ENCODE data around the gene GPR150. TPM values are rescaled to one million over a fixed set of nuclear protein-coding genes. Genes with fewer than 3 reads are reported as not detected.

The GPR150 gene
- total RNA-seq, 2 donors from 2014 or later: 0.39 to 0.74 TPM

DNA sequence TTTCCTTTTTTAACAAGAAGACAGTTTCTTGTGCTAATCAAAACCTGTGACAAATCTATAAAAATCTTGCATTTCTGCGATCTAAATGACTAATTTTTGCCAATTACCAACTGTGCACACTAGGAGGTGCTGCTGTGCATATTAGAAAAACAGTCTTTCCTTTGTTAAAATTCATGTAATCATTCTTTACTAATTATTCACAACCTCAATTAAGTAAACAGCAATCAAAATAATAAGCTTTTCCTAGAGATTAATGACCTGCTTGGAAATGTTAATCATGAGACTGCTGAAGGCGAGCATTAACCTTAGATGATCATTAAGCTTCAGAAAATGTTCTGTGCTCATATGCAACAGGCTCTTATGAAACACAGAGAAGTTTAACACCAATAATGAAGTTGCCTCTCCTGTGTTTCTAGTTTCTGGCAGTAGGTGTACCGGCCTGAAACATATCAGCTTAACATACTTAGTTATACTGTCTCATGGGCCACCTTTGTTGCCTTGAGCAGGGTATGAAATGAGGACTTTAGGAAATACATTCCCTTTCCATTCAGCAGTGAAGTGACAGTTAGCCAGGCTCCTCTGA is 44.4 kb downstream of the GPR150 start:
- DNase-seq (ENCODE audit: low spot score in 2 of 2) (peak in 1 of 2 donors; percentile 34), ATAC-seq (no peak)
- H3K27ac Mint-ChIP-seq: no peak overlapping the region
- no peaks in the 10 kb centered on the region for H3K36me3 Mint-ChIP-seq
- no peaks in the 10 kb centered on the region for H3K9me3 Mint-ChIP-seq

DNA sequence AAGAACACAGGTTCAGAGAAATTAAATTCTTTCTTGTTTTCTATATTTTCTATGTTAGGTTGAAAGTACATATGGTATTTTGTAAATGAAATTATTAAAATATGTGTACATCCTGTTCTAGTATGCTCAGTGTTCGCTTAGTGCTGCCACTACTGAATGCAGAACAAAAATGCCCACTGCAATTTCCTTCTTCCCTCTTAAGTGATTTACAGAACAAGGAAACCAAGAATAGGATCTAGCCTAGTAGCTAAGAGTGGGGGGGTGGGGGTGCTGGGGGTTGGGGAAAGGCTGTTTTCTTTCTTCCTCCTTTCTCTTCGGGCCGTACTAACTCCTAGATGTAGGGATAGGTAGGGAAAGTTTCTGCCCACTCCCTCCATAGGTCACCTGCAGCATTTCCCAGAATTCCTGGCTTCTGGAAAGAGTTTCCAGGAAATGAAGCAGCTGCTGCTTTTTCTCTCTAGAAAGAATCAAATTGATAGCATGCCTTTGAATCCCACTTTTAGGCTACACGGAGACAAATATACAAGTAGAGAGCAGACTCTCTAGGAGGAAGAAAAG is 47.3 kb downstream of the GPR150 start:
- Mint-ChIP-seq H3K36me3 (no peaks in the 10 kb centered on the region), H3K9me3 (no peaks in the 10 kb centered on the region), H3K27ac (no peak overlapping the region)
- no peak for ATAC-seq
- no peak for DNase-seq (ENCODE audit: low spot score in 2 of 2)

DNA sequence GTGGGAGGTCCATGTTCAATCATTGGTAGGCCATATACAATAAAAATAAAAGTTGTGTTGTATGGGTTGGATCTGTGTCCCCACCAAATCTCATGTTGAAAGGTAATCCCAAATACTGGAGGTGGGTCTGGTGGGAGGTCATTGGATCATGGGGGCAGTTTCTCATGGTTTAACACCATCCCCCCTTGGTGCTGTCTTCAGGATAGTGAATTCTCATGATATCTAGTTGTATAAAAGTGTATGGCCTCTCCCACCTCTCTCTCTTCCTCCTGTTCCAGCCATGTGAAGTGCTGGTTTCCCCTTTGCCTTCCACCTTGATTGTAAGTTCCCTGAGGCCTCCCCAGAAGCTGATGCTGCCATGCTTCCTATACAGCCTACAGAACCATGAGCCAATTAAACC is 47.8 kb downstream of the GPR150 start:
- no peaks in the 10 kb centered on the region for H3K9me3 Mint-ChIP-seq
- ATAC-seq (no peak), DNase-seq (ENCODE audit: low spot score in 2 of 2) (no peak)
- H3K27ac Mint-ChIP-seq: no peak overlapping the region
- H3K36me3 Mint-ChIP-seq: no peaks in the 10 kb centered on the region

DNA sequence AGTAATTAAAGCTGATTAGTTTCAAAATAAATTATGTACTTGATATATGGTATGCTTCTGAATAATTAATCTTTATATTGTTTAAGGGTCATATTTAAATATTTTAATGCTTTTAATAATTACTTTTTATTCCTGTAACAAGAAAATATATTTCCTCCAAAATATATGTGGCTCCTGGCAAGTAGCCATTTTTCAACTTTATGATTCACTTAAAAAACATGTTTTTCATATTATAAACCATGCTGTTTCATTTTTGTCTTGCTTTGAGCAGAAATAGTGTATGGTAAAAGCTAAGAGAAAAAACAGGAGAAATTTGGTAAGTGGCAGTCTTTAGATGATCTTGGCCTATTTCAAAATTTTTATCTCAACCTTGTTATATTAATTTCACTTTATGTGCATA is 48.3 kb downstream of the GPR150 start:
- H3K27ac Mint-ChIP-seq: no peak overlapping the region
- H3K9me3 Mint-ChIP-seq: no peaks in the 10 kb centered on the region
- DNase-seq (ENCODE audit: low spot score in 2 of 2) (no peak), ATAC-seq (no peak)
- H3K36me3 Mint-ChIP-seq: no peaks in the 10 kb centered on the region

DNA sequence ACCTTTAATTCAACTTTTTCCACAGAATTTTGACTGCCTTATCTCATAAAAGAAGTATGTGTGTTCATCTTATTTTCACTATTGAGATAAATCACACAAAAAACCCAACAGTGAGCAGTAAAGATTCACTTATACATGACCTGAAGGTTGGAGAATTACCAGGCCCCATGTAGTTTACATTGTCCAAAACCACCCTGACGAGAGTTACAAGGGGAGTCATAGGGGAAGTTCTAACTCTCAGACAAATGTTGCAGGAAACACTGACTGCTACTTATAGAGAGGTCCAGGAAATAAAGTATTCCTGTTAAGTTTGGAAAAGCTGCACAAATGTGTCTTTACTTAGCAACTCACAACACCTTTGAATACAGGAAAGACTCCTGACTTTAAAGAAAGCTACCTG is 48.8 kb downstream of the GPR150 start:
- Mint-ChIP-seq H3K9me3 (no peaks in the 10 kb centered on the region), H3K27ac (no peak overlapping the region), H3K36me3 (no peaks in the 10 kb centered on the region)
- ATAC-seq (no peak), DNase-seq (ENCODE audit: low spot score in 2 of 2) (no peak)

DNA sequence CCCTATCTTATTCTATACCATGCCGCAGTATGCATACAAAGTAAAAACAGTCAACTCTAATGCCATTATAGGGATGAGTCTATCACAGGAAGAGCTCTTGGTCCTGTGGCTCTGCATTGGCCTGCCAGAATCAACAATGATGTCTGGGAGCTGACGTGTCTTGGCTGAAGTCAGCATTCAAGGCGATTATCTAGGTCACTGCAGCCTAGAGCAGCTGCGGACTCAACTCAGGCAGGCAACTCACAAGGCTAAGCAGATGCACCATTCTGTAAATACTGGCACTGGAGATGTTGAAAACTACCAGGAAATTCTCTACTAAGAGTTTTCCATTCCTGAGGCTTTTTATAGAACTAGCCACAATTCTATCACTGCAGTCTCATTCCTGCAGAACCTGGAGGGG is 49.7 kb downstream of the GPR150 start:
- no peak overlapping the region for H3K27ac Mint-ChIP-seq
- ATAC-seq: no peak

DNA sequence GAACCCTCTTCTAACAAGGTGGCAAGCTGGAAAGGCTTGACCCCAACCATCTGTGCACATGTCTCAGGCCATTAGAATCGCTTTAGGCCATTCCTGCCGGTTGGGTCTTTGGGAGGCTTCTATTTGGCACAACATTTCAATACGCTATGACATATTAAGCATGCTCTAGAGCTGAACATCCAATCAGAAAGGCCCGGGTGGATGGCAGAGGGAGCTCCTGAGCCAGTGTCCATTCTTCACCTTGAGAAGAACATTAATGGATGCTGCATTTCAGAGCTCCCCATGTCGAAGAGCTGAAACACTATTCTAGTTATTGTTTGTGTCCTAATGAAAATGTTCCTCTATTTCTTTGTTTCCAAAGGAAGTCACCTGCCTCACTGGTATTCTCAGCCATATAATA is 50.1 kb downstream of the GPR150 start:
- Mint-ChIP-seq H3K36me3 (no peaks in the 10 kb centered on the region), H3K9me3 (no peaks in the 10 kb centered on the region), H3K27ac (no peak overlapping the region)
- no peak for ATAC-seq
- no peak for DNase-seq (ENCODE audit: low spot score in 2 of 2)

More for the DNA sequence above, 49.7 kb downstream of the GPR150 start:
- no peak for DNase-seq (ENCODE audit: low spot score in 2 of 2)
- Mint-ChIP-seq H3K36me3 (no peaks in the 10 kb centered on the region), H3K9me3 (no peaks in the 10 kb centered on the region)

DNA sequence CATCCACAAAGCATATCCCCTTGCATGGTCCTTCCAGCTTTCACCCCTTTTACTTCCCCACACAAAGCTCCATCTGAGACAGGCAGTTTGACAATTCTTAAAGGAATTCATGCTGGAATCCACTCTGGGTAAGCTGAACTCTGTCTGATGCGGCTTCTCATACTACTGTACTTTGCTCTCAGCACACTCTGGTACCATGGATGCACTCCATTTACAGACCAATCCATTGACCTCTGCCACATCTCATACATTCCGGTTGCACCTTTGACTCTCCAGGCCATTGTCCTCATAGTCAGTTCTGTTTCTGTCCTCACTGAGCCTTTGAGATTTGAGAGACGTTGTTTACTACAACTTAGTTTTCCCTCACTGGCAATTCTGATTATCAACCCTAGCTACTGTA is 50.7 kb downstream of the GPR150 start:
- no peaks in the 10 kb centered on the region for H3K36me3 Mint-ChIP-seq
- no peak for DNase-seq (ENCODE audit: low spot score in 2 of 2)
- ATAC-seq: no peak
- no peak overlapping the region for H3K27ac Mint-ChIP-seq
- no peaks in the 10 kb centered on the region for H3K9me3 Mint-ChIP-seq

Other genes starting within 250 kb of the GPR150 start
- gene FAM81B, start 228.7 kb upstream of the GPR150 start, total RNA-seq: not detected
- gene SKIC3, start 65.1 kb upstream of the GPR150 start, total RNA-seq: 100 to 1,000 TPM in 1 of 2 donors, 10 to 100 TPM in 1; 70.7 to 109 TPM
- 1 to 10 TPM; 6.0 to 8.7 TPM for gene ARSK, start 65.0 kb upstream of the GPR150 start, total RNA-seq
- 1 to 10 TPM; 7.8 to 8.9 TPM for gene RFESD, start 26.7 kb downstream of the GPR150 start, total RNA-seq
- not detected for gene SPATA9, start 62.9 kb downstream of the GPR150 start, total RNA-seq
- gene RHOBTB3, start 111.2 kb downstream of the GPR150 start, total RNA-seq: 1 to 10 TPM; 6.6 to 9.7 TPM
- 10 to 100 TPM; 28.4 to 48.4 TPM for gene GLRX, start 202.6 kb downstream of the GPR150 start, total RNA-seq

All from activated naive CD4-positive, alpha-beta T cell treated with anti-CD3 and anti-CD28 coated beads, Interleukin-2, amount 50 U/mL, for 72 hours (primary cell).